Skeletal muscle tissue (tissue), 4 donors: ENCODE results near the gene SPDYA. TPM values are rescaled to one million over a fixed set of nuclear protein-coding genes. Genes with fewer than 3 reads are reported as not detected.

ENCODE experiments used
- H3K27ac ChIP-seq: one replicate; pipeline ENCODE4 v1.7.0; 2013; ENCODE audit warnings: mild to moderate bottlenecking, low read depth, low read length, inconsistent platforms
- H3K27me3 ChIP-seq, 3 donors: one replicate each; pipeline ENCODE4 v1.7.0; 2013; ENCODE audit warnings: low read length in 3 of 3; ENCODE audit not compliant: control insufficient read depth in 3 of 3, insufficient read depth in 3 of 3
- H3K36me3 ChIP-seq, 3 donors: one replicate each; pipeline ENCODE4 v1.7.0; 2013; ENCODE audit warnings: low read length in 3 of 3; ENCODE audit not compliant: control insufficient read depth in 3 of 3, insufficient read depth in 3 of 3
- H3K4me1 ChIP-seq, 3 donors: one replicate each; pipeline ENCODE4 v1.7.0; 2013; ENCODE audit warnings: low read length in 3 of 3, mild to moderate bottlenecking in 3 of 3; ENCODE audit not compliant: control insufficient read depth in 3 of 3, insufficient read depth in 3 of 3
- H3K4me3 ChIP-seq, 3 donors: one replicate each; pipeline ENCODE4 v1.7.0; 2013; ENCODE audit warnings: low read length in 3 of 3
- H3K9ac ChIP-seq, 3 donors: one replicate each; pipeline ENCODE4 v1.7.0; 2013; ENCODE audit warnings: low read length in 3 of 3, mild to moderate bottlenecking in 3 of 3, moderate library complexity in 2 of 3, low read depth in 1 of 3
- H3K9me3 ChIP-seq, 3 donors: one replicate each; pipeline ENCODE4 v1.7.0; 2013; ENCODE audit warnings: low read length in 3 of 3; ENCODE audit not compliant: control insufficient read depth in 3 of 3
- total RNA-seq: library from RNA; depleted of rRNA; stranded (reverse); fragments of >200 nt; gene quantifications from one replicate; pipeline ENCODE4 v1.2.3, GENCODE V29; 2014
- donor health status: Osteomylitis.

Gene SPDYA
- total RNA-seq, 1 donor from 2014 or later, result 1.0 TPM

DNA sequence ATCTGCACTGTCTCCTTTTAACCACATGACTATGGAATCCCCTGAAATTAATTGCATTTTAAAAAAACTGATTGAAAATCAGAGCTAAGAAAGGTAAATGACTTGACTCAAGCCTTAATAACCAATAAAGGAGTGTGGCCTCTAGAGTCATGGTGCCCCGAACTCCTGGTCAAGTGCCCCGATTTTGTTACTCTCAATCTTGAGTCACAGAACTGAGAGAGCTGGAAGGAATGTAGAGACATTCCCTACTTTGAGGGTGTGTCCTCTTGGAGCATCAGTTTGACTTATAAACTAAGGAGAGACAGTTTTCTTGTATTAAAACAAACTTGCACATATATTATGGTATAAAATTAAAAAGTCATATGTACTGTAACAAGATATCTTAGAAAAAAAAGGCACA, 86.3 kb downstream of the SPDYA start:
- H3K27ac ChIP-seq, result no peak overlapping the region
- no peaks in the 10 kb centered on the region for H3K9me3 ChIP-seq
- no peaks in the 10 kb centered on the region for H3K36me3 ChIP-seq
- H3K4me1 ChIP-seq, result peaks cover 13 to 26% (median 25%) of the 10 kb centered on the region in 3 donors
- no peaks in the 10 kb centered on the region for H3K27me3 ChIP-seq
- no peak overlapping the region for H3K4me3 ChIP-seq
- no peak overlapping the region for H3K9ac ChIP-seq

DNA sequence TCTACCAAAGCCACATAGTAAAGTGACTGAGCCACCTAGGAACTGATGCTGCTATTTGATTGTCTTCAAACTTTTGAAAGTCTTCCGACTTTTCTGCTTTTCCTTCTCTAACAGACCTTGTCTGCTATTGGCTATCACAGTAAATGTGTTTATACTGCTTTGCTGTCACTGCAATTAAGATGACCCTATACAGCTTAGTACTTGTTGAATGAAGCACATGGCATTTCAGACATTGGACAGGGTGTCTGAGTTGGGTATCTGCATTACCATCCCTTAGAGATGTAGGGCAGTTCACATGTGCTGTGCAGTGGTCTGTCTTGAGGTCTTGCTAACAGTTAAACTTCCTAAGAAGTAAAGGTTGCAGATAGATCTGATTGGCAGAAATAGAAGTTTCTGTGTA, 87.4 kb downstream of the SPDYA start:
- Histone ChIP-seq H3K9me3 (no peaks in the 10 kb centered on the region), H3K9ac (no peak overlapping the region), H3K27ac (no peak overlapping the region), H3K27me3 (no peaks in the 10 kb centered on the region), H3K4me1 (peaks cover 13 to 26% (median 25%) of the 10 kb centered on the region in 3 donors), H3K4me3 (no peak overlapping the region), H3K36me3 (peaks cover 5 to 7% (median 5%) of the 10 kb centered on the region in 3 donors)

Other genes starting within 250 kb of the SPDYA start
- 156 TPM for gene PPP1CB, start 59.0 kb upstream of the SPDYA start, total RNA-seq
- 25.6 TPM for gene TRMT61B, start 59.5 kb downstream of the SPDYA start, total RNA-seq
- gene WDR43, start 83.8 kb downstream of the SPDYA start, total RNA-seq, result 39.1 TPM
- 0.52 TPM for gene TOGARAM2, start 170.5 kb downstream of the SPDYA start, total RNA-seq